Activated CD4-positive, alpha-beta T cell treated with anti-CD3 and anti-CD28 coated beads for 24 hours (primary cell): ENCODE results near the gene RASEF.

Source experiments
- DNase-seq, 2 donors: peaks; one replicate each; pipeline ENCODE4 v3.0.0-alpha.2; 2020; ENCODE audit warnings: low read depth in 2 of 2

RASEF gene

GRCh38 chr9:83056174-83056573 lies 6.8 kb downstream of the RASEF start:
- no peak for DNase-seq

DNA sequence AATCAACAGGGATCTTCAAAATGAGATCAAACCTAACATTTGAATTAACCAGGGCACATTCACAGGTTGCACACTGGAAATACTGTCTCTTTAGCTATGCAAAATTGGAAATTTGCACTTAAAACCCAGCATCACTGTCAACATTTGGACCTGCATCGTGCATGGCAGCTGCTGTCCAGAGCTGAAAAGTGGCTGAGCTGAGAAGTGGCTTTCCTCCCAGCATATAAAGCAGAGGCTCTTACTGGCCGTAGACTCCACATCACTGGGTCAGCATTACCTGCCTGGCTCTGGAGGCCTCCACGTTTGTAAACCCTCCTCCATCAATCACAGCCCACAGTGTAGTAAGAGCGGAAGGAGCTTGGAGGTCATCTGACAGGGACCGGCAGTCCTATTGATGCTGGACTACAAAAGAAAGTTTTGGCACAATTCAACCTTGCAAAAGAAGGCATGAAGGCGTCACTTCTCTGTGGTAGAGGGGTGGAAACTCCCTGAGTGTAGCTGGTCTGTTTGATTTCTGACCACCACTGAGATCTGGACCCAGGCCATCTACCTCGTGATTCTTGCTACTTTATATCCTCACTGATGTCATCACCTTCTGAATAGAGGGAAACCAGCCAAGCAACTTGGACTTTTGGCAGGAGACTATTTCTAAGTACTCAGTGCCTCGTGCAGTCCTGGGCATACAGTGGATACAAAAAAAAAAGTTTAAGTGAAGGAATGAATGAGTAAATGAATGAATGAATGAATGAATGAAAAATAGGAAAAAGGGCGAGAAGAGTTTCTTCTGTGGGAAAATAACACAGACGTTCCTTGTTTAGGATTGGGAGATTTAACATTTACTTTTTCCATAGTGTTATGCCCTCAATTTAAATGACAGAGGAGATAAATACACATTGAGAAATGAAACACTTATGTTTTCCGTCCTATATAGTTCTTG lies 14.8 kb downstream of the RASEF start:
- no peak for DNase-seq

- DNase-seq, result no peak
Observed at GRCh38 chr9:83043597-83043996, 19.3 kb downstream of the RASEF start.

- no peak for DNase-seq
Observed at GRCh38 chr9:83041771-83042170, 21.2 kb downstream of the RASEF start.

- DNase-seq, result no peak
Observed at GRCh38 chr9:83039303-83039702, 23.6 kb downstream of the RASEF start.

GRCh38 chr9:83036043-83036442 lies 26.9 kb downstream of the RASEF start:
- DNase-seq, result no peak

DNA sequence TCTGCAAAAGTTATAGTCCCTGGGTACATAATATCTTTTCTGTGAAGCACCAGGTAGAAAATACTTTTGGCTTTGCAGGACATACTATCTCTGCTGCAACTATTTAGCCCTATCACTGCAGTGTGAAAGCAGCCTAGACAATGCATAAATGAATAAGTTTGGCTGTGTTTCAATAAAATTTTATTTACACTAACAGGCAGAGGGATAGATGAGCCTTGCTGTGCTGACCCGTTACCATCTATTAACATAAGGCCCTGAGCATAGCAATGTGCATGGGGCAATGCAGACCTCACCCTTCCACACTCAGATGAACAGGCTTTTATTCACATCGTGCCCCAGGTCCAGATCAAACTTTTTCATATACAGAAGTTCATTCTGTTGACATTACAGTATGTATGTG lies 27.8 kb downstream of the RASEF start:
- no peak for DNase-seq

GRCh38 chr9:83034587-83034986 lies 28.4 kb downstream of the RASEF start:
- no peak for DNase-seq

DNA sequence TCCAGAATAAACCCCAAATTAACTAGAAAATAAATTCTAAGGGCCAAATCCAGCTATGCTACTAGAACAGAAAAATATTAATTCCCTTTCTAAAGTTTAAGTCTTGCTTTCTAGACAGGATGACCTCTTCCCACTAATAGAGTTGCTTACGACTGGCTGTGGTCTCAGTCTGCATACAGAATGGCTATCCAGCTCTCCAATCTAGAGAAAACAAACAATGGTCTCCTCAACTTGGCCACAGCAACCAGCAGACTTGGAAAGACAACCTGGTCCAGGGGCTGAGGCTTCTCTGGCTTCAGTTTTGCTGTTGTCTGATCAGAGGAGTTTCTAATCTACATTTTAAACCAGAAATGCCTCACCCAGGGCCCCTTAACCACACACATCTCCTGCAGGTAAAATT lies 28.9 kb downstream of the RASEF start:
- DNase-seq, result no peak

- no peak for DNase-seq
Observed at GRCh38 chr9:83032065-83032625, 30.8 kb downstream of the RASEF start.

DNA sequence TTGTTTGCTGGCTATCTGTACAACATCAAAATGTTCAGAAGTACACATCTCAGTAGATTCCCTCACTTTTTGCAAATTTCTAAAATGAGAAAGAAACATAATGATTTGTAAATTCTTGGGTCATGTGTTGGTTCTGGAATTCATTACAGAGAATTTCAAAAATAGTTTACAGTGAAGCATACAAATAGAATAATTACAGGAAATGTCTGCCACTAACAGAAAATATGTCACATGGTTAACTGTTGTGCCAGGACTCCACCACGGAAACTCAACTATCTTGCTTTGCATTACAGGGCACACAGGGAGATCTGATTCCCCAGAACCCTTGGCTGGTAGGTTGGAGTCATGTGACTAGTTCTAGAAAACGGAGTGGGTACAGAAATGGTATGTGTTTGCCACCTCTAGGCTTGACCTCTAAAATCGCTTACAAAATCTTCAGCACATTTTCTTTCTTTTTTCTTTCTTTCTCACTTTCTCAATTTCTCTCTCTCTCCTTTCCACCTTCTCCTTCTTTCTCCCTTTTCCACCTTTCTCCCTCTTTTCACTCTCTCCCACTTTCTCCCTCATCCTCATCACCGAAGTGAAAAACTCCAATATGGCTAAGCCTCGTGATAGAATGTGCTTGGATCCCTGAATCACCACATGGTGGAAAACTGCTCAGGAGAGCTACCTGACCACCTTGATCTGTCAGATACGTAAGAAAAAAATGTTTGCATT lies 32.4 kb downstream of the RASEF start:
- no peak for DNase-seq

- no peak for DNase-seq
Observed at GRCh38 chr9:83029531-83030137, 33.3 kb downstream of the RASEF start.

DNA sequence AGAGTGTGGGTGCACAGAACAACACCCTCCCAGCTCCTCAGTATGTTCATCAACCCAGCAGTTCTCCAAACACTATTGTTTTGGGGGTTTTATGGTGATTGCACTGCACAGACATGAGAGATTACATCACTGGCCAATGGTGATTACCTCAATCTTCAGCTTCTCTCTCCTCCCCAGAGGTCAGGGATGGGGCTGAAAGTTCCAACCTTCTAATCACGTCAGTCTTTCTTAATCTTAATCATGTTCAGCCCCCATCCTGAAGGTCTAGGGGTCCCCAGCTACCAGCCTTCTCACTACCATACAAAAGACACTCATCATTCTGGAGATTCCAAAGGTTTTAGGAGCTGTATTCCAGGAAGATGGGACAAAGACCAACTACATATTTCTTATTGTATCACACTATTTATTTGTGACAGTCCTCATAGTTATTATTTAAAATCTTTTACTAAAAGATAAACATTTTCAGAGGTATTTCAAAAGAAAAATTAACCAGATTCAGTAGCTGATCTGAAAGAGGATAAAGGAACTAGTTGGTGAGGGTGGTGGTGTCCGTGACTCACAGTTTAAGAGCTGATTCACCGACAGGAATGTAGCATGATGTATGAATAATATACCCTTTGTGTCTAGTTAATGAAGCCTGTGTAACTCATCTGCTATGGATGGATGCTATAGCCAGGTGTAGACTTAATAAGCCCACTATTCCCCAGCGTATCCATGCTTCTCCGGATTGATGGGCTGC lies 35.6 kb downstream of the RASEF start:
- no peak for DNase-seq

DNA sequence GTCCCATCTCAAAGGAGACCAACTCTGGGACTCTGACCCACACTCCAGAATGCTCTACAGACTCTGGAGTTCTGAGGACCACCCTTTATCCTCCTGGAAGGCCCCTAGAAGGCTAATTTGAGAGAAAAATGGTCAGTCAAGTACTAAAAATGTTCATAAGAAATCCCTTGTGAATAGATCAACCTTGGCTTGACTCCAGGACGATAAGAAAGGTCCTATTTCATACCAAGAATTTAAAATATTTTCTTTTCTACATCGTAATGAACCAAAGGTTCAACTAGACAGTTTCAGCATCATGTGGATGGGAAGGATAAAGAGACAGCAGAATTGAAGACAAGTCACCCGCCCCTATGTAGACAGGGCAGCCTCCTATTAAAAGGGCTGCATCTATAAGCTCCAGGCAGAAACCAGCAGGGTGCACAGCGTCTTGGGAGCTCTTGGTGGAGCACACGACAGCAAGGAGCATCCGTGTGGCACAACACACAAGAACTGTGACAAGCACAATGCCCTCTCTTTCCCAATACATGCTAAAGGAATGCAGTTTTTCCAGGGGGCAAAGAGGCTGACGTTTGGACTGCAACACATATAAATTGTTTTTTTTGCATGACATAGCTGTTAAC lies 38.3 kb downstream of the RASEF start:
- DNase-seq, result no peak

DNA sequence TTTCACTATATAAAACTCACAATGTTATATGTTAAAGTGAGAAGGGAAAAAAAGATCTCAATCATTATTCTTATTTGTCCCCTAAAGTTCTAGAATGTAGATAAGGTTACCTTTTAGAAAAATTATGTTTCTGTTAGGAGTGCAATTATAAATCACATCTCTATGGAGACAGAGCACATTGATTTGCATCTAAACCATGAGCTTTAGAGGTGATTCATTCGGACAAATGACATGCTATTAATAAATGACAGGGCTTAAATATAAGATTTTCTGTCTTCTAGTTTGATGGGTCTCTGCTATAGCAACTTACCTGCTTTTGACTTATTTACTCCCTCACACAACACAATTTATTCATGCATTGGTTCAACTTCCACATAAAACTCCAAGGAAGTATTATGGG lies 39.8 kb downstream of the RASEF start:
- DNase-seq, result no peak

- no peak for DNase-seq
Observed at GRCh38 chr9:83020864-83021263, 42.1 kb downstream of the RASEF start.

DNA sequence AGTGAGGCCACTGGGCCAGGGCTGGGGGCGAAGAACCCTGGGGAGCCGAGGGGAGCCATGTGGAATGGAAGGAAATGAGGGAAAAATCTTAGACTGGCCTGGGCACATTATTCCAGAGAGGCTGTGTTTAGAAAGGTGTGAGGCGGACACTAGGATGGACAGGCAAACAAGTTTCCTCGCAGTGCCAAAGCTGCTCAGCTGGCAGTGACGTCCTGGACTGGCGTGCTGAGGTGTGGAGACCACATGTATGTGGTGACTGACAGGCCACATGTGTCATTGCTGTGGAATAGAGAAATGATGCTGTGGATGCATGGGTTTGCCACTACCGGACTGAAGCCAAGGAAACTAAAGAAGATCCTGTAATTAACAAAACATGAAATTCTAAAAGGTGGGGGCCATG lies 42.6 kb downstream of the RASEF start:
- DNase-seq, result no peak

DNA sequence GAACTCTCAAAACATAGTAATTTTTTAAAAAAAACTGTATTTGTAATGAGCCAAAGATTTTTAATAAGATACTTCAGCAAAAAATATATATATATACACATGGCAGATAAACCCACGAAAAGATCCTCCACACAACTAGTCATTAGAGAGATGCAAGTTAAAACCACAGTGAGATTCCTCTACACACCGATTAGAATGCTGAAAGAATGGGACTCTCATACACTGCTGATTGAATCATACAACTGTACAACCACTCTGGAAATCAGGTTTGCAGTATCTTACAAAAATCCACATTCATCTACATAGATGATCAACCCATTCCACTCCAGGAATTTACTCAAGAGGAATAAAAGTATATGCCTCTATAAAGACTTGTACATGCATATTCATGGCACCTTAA lies 43.7 kb downstream of the RASEF start:
- no peak for DNase-seq

DNA sequence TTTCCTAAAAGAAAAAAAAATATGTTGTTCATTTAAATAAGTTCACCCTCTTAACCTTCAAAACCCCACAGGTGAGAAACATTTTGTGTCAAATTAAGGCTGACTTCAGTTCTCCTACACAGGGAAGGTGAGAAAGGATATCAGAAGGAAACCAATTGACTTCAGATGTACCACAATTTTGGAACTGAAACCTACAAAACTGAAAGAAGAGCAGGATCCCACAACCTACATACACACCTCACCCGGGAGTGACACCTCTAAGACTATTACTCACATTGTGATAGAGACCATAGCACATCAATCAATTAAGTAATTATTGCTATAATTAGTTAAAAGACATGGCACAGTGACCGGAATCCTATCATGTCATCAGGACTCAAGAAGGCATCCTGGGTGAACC lies 47.0 kb downstream of the RASEF start:
- no peak for DNase-seq

DNA sequence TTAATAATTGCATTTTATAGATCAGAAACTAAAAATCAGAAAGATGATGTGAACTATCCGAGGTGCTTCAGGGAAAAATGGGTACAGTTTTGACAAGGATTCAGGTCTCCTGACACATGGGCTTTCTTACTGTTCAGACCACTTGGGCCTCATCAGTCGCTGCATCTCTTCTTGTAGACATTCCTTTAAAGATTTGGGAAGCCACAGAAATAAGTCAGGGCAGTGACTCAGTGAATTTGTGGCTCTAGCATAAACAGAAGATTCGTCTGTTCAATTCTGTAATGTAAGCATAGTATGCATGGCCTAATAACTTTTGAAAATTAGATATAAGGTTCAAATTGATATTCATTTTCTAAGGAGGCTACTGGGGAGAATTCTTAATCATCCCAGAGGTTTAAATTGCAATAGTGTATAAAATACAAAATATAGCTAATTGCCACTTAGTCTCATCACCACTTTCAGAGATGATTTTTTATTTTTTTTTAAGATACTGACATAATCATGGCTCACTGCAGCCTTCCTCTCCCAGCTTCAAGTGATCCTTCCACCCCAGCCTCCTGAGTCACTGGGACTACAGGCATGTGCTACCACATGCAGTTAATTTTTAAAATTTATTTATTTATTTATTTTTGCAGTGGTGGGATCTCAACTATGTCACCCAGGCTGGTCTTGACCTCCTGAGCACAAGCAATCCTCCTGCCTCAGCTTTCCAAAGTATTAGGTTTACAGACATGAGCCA lies 48.9 kb downstream of the RASEF start:
- DNase-seq, result no peak
